HAP-1 (cell line): ENCODE data around the gene MPEG1.

ENCODE experiments used
- DNase-seq, 2 experiments: peaks; one replicate each; pipeline ENCODE4 v3.0.0-alpha.2; 2016 to 2020; ENCODE audit warnings: low spot score in 2 of 2
- H3K27me3 ChIP-seq: fragments of 250-450 bp; sonication (Bioruptor Pico); 2 replicates; pipeline ENCODE4 v1.5.1; 2020; ENCODE audit warnings: low read depth, mild to moderate bottlenecking, moderate library complexity
- H3K36me3 ChIP-seq: fragments of 250-450 bp; sonication (Bioruptor Pico); replicated peaks from 2 replicates; pipeline ENCODE4 v1.5.1; 2020; ENCODE audit warnings: mild to moderate bottlenecking
- H3K4me1 ChIP-seq: fragments of 250-450 bp; sonication (Bioruptor Pico); 2 replicates; pipeline ENCODE4 v1.5.1; 2020; ENCODE audit warnings: mild to moderate bottlenecking
- H3K4me3 ChIP-seq: fragments of 250-450 bp; sonication (Bioruptor Pico); 2 replicates; pipeline ENCODE4 v1.5.1; 2020; ENCODE audit warnings: mild to moderate bottlenecking, moderate library complexity
- H3K9me3 ChIP-seq: fragments of 250-450 bp; sonication (Bioruptor Pico); 2 replicates; pipeline ENCODE4 v1.5.1; 2020; ENCODE audit warnings: mild to moderate bottlenecking, moderate library complexity
- in situ Hi-C: fragments of 300-500 bp; cut with MboI; formaldehyde crosslinking; loops from 3 replicates; pipeline ENCODE4 v1.14.3; 2020; ENCODE audit warnings: low sequenced_read_pairs, inconsistent platforms, mixed read lengths

MPEG1 gene

DNA sequence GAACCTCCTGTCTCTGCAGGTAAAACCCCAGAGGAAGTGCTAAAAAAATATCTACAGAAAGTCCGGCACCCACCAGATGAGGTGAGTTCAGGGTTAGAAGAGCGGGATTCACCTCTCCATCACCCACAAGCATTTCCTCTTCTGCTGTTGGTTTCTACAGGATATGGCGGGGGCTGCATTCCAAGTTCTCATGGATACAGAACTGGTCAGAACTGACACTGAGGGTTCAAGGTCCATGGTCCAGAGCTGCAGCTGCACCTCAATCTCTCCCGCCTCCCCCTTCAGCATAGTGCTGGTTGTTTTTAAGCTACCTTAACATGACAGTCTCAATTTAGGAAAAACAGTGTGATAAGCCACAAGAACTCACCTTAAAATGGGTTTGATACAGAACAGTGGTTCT is 21.6 kb downstream of the MPEG1 start:
- DNase-seq = no peak
- H3K4me3 ChIP-seq = no peak overlapping the region
- peaks cover 16% of the 10 kb centered on the region for H3K36me3 ChIP-seq
- H3K27me3 ChIP-seq = no peaks in the 10 kb centered on the region
- H3K9me3 ChIP-seq = no peaks in the 10 kb centered on the region
- in situ Hi-C loops = no loop called here
- H3K4me1 ChIP-seq = peaks cover 4% of the 10 kb centered on the region; the same call in 1 of the 2 replicates

DNA sequence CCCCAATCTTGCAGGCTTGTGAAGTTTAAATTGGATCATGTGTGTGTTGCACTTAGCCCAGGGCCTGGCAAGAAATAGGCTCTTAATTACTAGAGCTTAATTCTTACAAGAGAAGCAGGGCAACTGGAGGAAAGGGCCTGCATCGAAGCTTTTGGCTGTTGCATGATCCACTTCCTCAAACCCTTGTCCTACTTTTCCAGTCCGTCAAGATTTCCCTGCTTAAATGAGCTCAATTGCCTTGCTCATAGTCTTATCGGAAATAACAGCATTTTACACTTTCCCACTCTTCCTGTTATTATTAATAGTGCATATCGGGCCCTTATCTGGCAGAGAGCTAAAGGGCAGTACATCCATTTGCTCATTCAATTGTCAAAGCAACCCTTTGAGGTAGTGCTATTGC is 22.7 kb downstream of the MPEG1 start:
- DNase-seq = no peak
- peaks cover 4% of the 10 kb centered on the region; the same call in 1 of the 2 replicates for H3K4me1 ChIP-seq
- in situ Hi-C loops = no loop called here
- peaks cover 10% of the 10 kb centered on the region for H3K36me3 ChIP-seq
- H3K27me3 ChIP-seq = no peaks in the 10 kb centered on the region
- no peak overlapping the region for H3K4me3 ChIP-seq
- no peaks in the 10 kb centered on the region for H3K9me3 ChIP-seq

DNA sequence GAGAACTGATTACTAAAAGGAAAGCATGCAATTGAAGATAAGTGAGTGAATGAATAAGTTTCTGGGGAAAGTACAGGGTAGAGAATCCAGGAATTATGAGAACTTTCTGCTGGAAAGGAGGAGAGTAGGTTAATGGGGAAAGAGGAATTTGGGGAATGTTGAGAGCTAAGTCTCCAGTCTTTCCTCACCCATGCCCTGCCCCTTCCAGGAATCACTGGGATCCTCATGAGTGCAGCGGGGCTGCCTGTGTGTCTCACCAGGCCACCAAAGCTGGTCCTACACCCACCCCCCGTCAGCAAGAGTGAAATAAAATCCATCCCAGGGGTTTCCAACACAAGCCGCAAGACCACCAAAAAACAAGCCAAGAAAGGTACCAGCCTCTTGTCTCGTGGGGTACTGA is 23.8 kb downstream of the MPEG1 start:
- Histone ChIP-seq H3K27me3 (no peaks in the 10 kb centered on the region), H3K4me1 (peaks cover 4% of the 10 kb centered on the region; the same call in 1 of the 2 replicates), H3K4me3 (no peak overlapping the region), H3K9me3 (no peaks in the 10 kb centered on the region), H3K36me3 (peaks cover 10% of the 10 kb centered on the region)
- in situ Hi-C loops = no loop called here
- DNase-seq = no peak

DNA sequence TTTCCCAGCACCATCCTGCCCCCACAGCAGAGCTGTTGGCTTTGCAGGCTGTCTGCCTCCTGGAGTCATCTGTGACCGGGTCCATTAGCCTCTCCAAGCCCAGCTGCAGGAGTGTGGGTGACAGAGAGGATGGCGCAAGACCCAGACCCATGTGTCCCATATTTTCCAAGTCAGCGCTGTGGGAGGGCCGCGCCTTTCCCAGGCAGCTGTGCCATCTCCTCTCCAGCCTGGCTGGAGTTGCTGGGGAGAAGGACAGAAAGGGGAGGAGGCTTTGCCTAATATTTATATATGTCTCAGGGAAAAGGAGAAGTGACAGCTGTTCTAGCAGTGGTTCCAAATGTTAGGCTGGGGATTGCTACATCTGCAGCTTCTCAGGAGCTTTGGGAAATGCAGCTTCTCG is 25.1 kb downstream of the MPEG1 start:
- H3K36me3 ChIP-seq = peaks cover 5% of the 10 kb centered on the region
- no peaks in the 10 kb centered on the region for H3K27me3 ChIP-seq
- DNase-seq = no peak
- no peaks in the 10 kb centered on the region for H3K4me1 ChIP-seq
- H3K9me3 ChIP-seq = no peaks in the 10 kb centered on the region
- in situ Hi-C loops = no loop called here
- H3K4me3 ChIP-seq = no peak overlapping the region

DNA sequence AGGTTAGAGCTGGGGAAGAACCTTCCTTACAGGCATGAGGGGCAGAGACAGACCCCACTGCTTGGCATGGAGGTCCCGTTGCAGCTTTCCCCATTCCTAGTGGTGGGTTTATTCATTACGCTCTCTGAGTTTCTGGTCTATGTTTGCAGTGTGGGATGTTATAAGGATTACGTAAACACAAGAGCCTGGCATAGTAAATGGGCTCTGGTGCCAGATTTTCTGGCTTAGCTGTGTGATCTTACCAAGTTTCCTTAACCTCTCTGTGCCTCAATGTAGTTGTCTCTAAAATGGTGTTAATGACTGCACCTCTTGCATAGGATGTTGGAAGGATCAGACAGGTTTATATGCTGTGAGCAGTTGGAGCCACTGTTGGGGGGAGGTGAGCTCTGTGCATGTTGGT is 25.7 kb downstream of the MPEG1 start:
- Histone ChIP-seq H3K9me3 (no peaks in the 10 kb centered on the region), H3K4me1 (no peaks in the 10 kb centered on the region), H3K36me3 (peaks cover 5% of the 10 kb centered on the region), H3K27me3 (no peaks in the 10 kb centered on the region), H3K4me3 (no peak overlapping the region)
- in situ Hi-C loops = no loop called here
- DNase-seq = no peak

DNA sequence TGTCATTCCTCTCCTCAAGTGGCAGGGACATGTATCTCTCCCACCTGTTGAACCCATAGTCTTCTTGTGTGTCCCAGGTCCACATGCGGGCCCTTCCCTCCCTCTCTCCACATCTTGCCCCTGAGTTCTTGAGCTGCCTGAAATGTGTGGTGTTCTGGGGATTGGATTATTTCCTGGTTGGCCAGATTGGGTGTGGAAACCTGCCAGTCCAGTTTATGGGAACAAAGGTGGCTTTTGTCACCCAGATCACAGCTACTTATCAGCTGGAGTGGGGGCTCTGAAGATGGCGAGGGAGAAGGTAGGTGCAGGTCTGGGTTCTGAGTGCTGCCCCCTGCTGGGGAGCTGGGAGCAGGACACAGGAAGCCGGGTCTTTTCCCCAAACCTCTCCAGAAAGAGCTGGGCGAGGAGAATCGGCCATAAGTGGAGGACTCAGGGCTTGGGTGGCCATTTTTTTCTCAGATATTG is 26.6 kb downstream of the MPEG1 start:
- no peaks in the 10 kb centered on the region for H3K27me3 ChIP-seq
- H3K4me3 ChIP-seq = no peak overlapping the region
- DNase-seq = peak; percentile 13 to 74
- no peaks in the 10 kb centered on the region for H3K4me1 ChIP-seq
- H3K36me3 ChIP-seq = peaks cover 5% of the 10 kb centered on the region
- no peaks in the 10 kb centered on the region for H3K9me3 ChIP-seq
- in situ Hi-C loops = no loop called here

DNA sequence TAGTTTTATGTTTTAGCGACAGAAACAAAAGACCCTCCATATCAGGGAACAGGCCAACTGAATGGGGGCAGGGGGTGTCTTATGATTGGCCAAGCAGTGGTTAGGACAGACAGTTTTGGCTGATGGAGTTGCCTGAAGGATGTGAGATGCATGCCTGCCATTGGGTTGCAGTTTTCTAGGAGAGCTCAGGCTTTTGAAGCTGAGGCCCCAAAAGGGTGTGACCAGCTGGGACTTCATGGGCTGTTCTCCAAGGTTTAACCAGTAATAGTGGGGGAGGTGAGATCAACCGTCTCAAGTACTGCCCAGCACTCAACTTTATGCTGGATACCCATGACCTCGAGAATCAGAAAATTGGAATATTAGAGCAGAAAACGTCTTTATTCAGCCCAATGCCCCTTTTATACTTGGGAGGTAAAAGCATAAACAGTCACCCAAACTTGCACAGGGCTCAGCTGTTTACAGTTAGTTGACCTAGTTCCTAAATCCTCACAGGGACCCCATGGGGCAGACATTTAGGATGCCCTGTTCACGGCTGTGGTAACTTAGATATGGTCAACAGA is 27.3 kb downstream of the MPEG1 start:
- no peaks in the 10 kb centered on the region for H3K4me1 ChIP-seq
- no peak for DNase-seq
- H3K27me3 ChIP-seq = no peaks in the 10 kb centered on the region
- in situ Hi-C loops = no loop called here
- no peaks in the 10 kb centered on the region for H3K9me3 ChIP-seq
- H3K36me3 ChIP-seq = peaks cover 5% of the 10 kb centered on the region
- H3K4me3 ChIP-seq = no peak overlapping the region

DNA sequence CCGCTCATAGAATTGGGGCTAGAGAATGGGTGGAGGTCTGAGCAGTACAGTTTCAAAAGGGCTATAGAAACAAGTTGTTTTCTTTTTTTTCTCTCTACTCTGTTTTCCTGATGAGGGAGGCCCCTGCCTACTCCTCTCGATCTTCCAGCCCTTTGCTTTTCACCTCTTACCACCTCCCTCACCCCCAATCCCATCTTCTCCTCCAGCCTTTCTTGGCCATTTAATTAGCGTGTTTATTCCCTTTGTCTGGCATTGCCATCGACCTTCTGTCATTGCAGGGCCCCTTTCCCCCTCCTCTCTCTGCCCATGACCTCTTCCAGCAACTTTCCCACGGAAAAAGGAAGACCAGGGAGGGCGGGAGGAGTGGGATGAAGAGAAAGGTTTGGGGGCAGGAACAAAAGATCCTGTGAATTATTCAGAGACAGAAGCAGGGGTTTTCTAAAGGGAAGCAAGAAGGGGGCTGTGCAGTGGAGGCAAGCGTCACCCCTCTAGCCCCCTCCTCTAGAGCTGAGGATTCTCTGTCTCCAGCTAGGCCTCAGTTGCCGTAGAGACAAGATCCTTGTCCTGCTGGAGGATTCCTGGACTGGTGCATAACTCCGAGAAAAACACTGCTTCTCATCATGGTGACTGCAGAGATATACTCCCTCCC is 27.9 kb downstream of the MPEG1 start:
- Histone ChIP-seq H3K4me3 (no peak overlapping the region), H3K36me3 (peaks cover 5% of the 10 kb centered on the region), H3K27me3 (no peaks in the 10 kb centered on the region), H3K9me3 (no peaks in the 10 kb centered on the region), H3K4me1 (no peaks in the 10 kb centered on the region)
- in situ Hi-C loops = no loop called here
- DNase-seq = no peak

DNA sequence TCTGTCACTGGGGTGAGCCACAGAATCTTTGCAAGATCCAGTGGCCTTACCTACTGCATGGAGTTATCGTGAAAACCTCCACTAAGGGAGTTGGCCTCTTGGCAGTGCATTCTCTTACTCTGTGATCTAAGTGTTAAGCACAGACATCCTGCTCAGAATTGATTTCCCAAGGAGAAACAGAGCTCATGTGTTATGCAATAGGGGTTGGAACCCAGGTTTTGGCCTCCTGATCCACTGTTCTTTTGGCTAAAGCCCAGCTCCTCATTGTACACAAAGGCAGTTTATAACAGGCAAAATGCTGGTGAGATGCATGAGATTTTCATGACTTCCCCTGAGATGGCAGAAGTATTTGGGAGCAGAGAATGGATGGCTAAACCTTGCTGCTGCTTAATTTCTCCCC is 29.0 kb downstream of the MPEG1 start:
- in situ Hi-C loops = no loop called here

DNA sequence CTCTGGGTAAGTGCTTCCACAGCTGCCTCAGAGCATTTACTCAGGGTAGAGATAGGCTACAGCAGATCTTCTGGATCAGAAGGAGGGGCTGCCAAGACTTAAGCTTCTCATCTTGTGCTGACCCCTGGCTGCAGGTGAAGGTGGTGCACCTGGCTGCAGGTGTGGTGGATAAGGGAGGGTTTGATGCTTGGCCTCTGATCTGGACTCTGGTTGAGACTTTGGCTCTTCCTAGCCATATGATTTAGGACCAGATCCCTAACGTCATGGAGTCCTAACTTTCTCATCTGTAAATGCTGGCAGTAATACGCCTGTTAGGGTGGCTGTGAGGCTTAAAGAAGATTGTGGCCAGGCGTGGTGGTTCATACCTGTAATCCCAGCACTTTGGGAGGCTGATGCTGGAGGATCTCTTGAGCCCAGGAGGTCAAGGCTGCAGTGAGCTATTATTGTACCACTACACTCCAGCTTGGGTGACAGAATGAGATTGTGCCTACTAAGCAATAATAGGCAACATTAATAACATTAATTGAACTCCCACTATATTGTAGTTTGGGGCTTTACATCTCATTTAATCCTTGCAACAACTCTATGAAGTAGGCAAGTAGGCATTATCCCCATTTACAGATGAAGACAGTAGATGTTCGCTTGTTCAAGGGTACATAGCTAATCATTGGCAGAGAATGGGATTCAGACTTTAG is 30.1 kb downstream of the MPEG1 start:
- in situ Hi-C loops = no loop called here
- peak in 1 of 2 experiments; percentile 15 for DNase-seq

More for the DNA sequence above, 29.0 kb downstream of the MPEG1 start:
- Histone ChIP-seq H3K27me3 (no peaks in the 10 kb centered on the region), H3K9me3 (0 out of 2 replicates have a peak, but pooled peaks cover 4% of the 10 kb centered on the region), H3K4me3 (no peak overlapping the region), H3K4me1 (no peaks in the 10 kb centered on the region), H3K36me3 (peaks cover 5% of the 10 kb centered on the region)
- no peak for DNase-seq

DNA sequence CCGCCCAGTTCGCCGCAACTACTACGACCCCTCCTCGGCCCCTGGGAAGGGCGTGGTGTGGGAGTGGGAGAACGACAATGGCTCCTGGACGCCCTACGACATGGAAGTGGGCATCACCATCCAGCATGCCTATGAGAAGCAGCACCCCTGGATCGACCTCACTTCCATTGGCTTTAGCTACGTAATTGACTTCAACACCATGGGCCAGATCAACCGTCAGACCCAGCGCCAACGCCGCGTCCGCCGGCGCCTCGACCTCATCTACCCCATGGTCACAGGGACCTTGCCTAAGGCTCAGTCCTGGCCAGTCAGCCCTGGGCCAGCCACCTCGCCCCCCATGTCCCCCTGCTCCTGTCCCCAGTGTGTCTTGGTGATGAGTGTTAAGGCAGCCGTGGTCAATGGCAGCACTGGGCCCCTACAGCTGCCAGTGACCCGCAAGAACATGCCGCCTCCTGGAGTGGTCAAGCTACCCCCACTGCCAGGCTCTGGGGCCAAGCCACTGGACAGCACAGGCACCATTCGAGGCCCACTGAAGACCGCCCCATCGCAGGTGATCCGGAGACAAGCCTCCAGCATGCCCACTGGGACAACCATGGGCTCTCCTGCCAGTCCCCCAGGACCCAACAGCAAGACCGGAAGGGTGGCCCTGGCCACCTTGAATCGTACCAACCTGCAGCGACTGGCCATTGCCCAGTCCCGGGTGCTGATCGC is 30.8 kb downstream of the MPEG1 start:
- Histone ChIP-seq H3K27me3 (no peaks in the 10 kb centered on the region), H3K4me3 (no peak overlapping the region), H3K4me1 (no peaks in the 10 kb centered on the region), H3K9me3 (0 out of 2 replicates have a peak, but pooled peaks cover 4% of the 10 kb centered on the region), H3K36me3 (peaks cover 5% of the 10 kb centered on the region)
- in situ Hi-C loops = no loop called here
- no peak for DNase-seq

More for the DNA sequence above, 30.1 kb downstream of the MPEG1 start:
- peaks cover 5% of the 10 kb centered on the region for H3K36me3 ChIP-seq
- no peaks in the 10 kb centered on the region for H3K4me1 ChIP-seq
- 0 out of 2 replicates have a peak, but pooled peaks cover 4% of the 10 kb centered on the region for H3K9me3 ChIP-seq
- H3K27me3 ChIP-seq = no peaks in the 10 kb centered on the region
- no peak overlapping the region for H3K4me3 ChIP-seq

DNA sequence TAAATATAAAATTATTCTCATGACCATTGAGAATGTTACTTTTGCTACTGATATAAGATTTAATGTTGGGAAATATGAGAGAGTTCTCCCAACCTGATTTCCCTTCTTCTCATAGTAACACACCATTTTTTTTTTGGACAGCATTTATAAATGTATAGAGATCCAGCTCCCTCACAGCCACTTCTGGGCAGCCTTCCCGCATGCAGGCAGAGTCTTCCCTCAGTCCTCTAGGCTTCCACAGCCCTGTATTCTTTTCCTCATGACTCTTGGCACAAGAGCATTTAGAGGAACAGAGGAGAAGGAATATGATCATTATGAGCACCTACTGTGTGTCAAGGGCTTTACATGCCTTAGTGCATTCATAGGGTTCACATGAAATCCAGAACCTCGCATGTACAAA is 31.8 kb downstream of the MPEG1 start:
- H3K9me3 ChIP-seq = 0 out of 2 replicates have a peak, but pooled peaks cover 4% of the 10 kb centered on the region
- H3K4me3 ChIP-seq = no peak overlapping the region
- no peaks in the 10 kb centered on the region for H3K27me3 ChIP-seq
- no peak for DNase-seq
- no peaks in the 10 kb centered on the region for H3K4me1 ChIP-seq
- H3K36me3 ChIP-seq = peaks cover 5% of the 10 kb centered on the region
- in situ Hi-C loops = no loop called here

DNA sequence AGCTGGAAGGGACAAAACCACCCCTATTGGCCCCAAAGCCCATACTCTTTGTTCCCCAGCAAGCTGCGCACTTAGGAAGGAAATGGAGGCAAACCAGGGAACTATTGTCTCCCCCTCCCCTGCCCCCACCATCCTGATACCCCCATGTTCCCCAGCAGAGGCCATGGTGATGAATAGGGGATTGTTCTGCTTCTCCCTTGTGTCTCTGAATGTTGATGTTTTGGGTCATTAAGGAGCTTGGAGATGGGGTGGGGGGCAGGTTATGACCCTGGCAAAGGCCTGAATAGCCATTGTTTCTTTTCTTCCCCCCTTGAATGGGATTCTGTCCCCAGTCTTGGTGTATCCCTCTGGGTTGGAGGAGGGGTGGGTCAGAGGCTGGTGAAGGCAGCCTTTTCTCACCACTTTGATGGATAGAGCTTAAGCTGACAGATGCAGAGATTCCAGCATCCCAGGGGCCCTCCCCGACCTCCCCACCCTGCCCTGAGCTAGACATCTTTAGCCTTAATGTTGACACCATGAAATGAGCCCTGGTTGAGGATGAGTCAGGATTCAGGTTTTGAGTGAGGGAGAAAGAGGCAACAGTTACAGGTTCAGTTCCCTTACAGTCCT is 32.5 kb downstream of the MPEG1 start:
- H3K4me3 ChIP-seq = no peak overlapping the region
- peaks cover 5% of the 10 kb centered on the region for H3K36me3 ChIP-seq
- 0 out of 2 replicates have a peak, but pooled peaks cover 4% of the 10 kb centered on the region for H3K9me3 ChIP-seq
- no peaks in the 10 kb centered on the region for H3K27me3 ChIP-seq
- no peak for DNase-seq
- in situ Hi-C loops = no loop called here
- no peaks in the 10 kb centered on the region for H3K4me1 ChIP-seq
